Fibroblast of skin of back (primary cell): ENCODE data around the gene KCNIP1.

Experiments used
- DNase-seq: peaks from one replicate; pipeline ENCODE4 v3.0.0-alpha.2; 2013

Gene KCNIP1

GRCh38 chr5:170720984-170721383 is 217.2 kb downstream of the KCNIP1 start:
- DNase-seq = no peak

DNA sequence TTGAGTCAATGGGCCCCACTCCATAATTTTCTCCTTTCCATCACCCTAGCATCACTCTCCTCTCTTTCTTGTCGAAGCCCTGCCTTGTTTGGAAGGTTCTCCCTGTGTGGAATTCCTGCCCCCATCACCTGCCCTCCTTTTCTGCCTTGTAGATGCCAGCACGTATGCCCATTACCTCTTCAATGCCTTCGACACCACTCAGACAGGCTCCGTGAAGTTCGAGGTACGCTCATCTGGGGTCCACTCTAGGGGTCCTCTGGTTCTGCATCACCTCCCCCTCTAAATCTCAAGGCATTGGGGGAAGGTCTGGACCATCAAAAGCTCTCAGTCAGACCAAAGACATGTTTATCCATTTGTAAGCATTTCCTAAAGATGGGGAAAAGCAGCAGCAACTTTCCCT is 217.9 kb downstream of the KCNIP1 start:
- no peak for DNase-seq

- DNase-seq = no peak
These were observed 218.5 kb downstream of the KCNIP1 start for GRCh38 chr5:170722316-170722715.

DNA sequence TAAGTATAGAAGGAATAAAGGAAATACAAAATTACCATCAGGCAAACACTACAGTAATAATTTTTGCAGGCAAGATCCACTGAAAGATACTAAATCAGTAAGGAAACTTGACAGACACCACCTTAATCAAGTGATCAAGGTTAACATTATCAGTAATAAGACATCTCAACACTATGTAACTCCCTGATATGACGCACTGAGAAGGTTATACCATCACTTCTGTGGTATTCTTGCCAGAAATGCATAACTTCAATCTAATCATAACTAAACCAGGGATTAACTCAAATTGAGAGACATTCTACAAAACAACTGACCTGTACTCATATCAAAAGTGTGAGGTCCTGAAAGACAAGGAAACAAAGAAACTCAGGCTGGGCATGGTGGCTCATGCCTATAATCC is 227.2 kb downstream of the KCNIP1 start:
- no peak for DNase-seq

DNA sequence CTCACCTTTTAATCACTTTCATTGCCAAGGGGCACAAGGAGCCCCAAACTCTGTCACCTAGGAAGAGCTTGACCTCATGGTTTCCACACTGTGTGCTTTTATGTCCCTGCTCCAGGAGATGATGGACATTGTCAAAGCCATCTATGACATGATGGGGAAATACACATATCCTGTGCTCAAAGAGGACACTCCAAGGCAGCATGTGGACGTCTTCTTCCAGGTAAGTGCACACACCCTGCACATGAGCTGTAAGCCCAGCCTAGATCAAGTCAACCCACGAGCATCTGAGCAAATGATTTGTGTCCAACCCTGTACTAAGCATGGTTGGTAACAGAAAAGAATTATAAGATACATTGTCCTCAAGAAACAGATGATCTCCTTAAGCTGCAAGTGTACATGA is 228.9 kb downstream of the KCNIP1 start:
- DNase-seq = no peak

- DNase-seq = no peak
These were observed 233.1 kb downstream of the KCNIP1 start for GRCh38 chr5:170736966-170737365.

- no peak for DNase-seq
These were observed 233.8 kb downstream of the KCNIP1 start for GRCh38 chr5:170737591-170737990.

DNA sequence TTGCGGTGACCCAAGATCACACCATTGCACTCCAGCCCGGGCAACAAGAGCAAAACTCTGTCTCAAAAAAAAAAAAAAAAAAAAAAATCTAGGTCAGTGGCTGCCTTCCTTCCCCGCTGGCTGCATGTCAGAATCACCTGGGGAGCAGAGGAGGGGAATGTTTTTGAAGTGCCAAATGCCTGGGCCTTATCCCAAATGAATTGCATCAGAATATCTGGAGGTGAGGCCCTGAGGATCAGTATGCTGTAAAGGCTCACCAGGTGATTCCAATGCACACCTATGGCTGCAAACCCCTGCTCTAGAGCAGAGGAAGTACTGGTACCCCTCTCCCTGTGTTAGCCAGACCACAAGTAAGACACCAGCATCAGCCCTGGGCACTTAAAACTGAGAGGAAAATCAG is 235.0 kb downstream of the KCNIP1 start:
- no peak for DNase-seq

DNA sequence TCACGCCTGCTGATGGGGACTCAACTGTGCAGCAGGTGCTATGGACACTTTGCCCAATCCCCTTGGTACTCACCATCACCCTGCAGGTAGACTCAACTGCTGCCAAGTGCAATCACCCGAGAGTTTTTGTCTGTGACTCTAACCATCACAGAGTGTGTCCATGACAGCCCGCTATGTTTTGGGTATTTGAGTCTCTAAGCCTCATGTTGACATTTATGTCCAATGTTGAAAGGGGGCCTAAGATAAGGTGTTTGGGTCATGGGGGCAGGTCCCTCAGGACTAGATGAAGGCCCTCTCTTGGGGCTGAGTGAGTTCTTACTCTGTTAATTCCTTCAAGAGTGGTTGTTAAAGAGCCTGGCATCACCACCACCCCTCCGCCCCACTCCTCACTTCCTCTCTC is 235.6 kb downstream of the KCNIP1 start:
- DNase-seq = no peak

- DNase-seq = no peak
These were observed 236.9 kb downstream of the KCNIP1 start for GRCh38 chr5:170740551-170741205.

GRCh38 chr5:170741801-170742200 is 238.0 kb downstream of the KCNIP1 start:
- no peak for DNase-seq

- no peak for DNase-seq
These were observed 240.0 kb downstream of the KCNIP1 start for GRCh38 chr5:170743876-170744212.

DNA sequence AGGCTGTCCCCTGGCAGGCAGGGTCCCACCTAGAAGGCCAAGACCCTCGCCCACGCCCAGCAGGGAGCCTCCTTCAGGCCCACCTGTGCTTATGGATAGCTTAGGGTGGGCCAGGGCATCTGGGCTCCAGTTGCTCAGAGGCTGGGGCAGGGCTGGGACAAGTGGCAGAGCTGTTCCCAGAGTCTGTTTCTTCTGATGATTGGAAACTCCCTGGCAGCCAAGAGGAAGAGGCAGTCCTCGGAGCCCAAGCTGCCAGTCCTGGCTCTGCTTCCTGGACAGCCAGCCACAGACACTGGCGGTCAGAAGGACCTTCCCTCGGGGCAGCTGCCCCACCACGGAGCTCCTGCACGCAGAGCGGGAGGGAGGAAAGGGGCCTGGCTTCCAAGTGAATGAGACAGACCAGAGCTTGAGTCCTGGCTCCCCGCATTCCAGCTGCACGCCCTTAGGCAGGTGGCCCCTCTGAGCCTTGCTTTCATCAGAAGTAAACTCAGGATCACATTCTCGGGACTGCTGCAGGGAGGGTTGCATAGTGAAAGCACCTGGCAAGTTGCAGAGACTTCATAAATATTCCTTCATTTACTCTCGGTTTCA is 241.8 kb downstream of the KCNIP1 start:
- peak; percentile 17 for DNase-seq

- no peak for DNase-seq
These were observed 242.5 kb downstream of the KCNIP1 start for GRCh38 chr5:170746075-170746960.

DNA sequence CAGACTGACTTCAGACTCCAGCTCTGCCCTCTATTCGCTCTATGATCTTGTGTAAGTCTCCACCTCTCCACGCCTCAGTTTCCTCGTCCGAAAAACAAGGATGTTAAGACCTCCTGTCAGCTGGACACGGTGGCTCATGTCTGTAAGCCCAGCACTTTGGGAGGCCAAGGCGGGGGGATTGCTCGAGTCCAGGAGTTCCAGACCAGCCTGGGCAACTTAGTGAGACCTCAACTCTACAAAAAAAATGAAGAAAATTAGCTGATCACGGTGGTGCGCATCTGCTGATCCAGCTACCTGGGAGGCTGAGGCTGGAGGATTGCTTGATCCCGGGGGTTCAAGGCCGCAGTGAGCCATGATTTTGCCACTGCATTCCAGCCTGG is 243.1 kb downstream of the KCNIP1 start:
- no peak for DNase-seq

- no peak for DNase-seq
These were observed 243.5 kb downstream of the KCNIP1 start for GRCh38 chr5:170747357-170747756.

DNA sequence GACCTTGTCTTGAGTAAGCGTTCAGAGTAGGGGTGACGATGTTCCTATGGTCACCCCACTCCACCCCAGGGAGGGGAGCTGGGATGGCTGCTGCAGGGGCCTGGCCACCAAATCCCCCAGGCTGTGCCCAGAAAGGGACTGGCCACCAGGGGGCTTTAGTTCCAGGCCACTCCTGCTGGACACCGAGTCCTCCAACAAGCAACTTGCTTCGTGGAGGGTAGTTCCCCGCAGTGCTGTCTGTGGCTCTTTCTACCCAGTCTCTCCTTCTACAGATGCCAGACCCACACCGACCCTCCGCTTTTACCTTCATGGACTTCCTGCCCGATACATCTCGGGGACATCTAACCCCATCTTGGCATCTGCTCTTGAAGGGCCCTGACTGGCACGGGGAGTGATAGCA is 244.0 kb downstream of the KCNIP1 start:
- peak; percentile 19 for DNase-seq

- DNase-seq = no peak
These were observed 245.2 kb downstream of the KCNIP1 start for GRCh38 chr5:170748951-170749471.

GRCh38 chr5:170749911-170750431 is 246.2 kb downstream of the KCNIP1 start:
- no peak for DNase-seq

- DNase-seq = no peak
These were observed 247.0 kb downstream of the KCNIP1 start for GRCh38 chr5:170750791-170751190.

- DNase-seq = no peak
These were observed 247.8 kb downstream of the KCNIP1 start for GRCh38 chr5:170751631-170752030.

GRCh38 chr5:170752257-170753215 is 248.7 kb downstream of the KCNIP1 start:
- DNase-seq = no peak
